ENCODE results near the gene ARHGAP23. TPM values are rescaled to one million over a fixed set of nuclear protein-coding genes. Genes with fewer than 3 reads are reported as not detected.

The ARHGAP23 gene
- total RNA-seq, 1 donor from 2014 or later: 157 TPM

- DNase-seq (ENCODE audit: low spot score): no peak
- Mint-ChIP-seq H3K36me3 (ENCODE audit: low read depth) (no peaks in the 10 kb centered on the region), H3K9me3 (ENCODE audit: low read depth) (no peaks in the 10 kb centered on the region), H3K4me3 (ENCODE audit: unreplicated experiment) (no peak overlapping the region), H3K27ac (ENCODE audit: unreplicated experiment) (no peak overlapping the region), H3K27me3 (ENCODE audit: low read depth) (peaks cover 44% of the 10 kb centered on the region), H3K4me1 (ENCODE audit: low read depth) (no peaks in the 10 kb centered on the region)
- no peak for TF ChIP-seq CTCF (IDR thresholded peaks at IDR 0.05)
Observed at GRCh38 chr17:38532451-38532850, 104.2 kb downstream of the ARHGAP23 start.

GRCh38 chr17:38533241-38533640 is 105.0 kb downstream of the ARHGAP23 start:
- no peaks in the 10 kb centered on the region for H3K9me3 Mint-ChIP-seq (ENCODE audit: low read depth)
- no peak for DNase-seq (ENCODE audit: low spot score)
- no peak overlapping the region for H3K27ac Mint-ChIP-seq (ENCODE audit: unreplicated experiment)
- no peaks in the 10 kb centered on the region for H3K4me1 Mint-ChIP-seq (ENCODE audit: low read depth)
- TF ChIP-seq CTCF (IDR thresholded peaks at IDR 0.05): no peak
- H3K36me3 Mint-ChIP-seq (ENCODE audit: low read depth): no peaks in the 10 kb centered on the region
- H3K4me3 Mint-ChIP-seq (ENCODE audit: unreplicated experiment): no peak overlapping the region
- peaks cover 38% of the 10 kb centered on the region for H3K27me3 Mint-ChIP-seq (ENCODE audit: low read depth)

DNA sequence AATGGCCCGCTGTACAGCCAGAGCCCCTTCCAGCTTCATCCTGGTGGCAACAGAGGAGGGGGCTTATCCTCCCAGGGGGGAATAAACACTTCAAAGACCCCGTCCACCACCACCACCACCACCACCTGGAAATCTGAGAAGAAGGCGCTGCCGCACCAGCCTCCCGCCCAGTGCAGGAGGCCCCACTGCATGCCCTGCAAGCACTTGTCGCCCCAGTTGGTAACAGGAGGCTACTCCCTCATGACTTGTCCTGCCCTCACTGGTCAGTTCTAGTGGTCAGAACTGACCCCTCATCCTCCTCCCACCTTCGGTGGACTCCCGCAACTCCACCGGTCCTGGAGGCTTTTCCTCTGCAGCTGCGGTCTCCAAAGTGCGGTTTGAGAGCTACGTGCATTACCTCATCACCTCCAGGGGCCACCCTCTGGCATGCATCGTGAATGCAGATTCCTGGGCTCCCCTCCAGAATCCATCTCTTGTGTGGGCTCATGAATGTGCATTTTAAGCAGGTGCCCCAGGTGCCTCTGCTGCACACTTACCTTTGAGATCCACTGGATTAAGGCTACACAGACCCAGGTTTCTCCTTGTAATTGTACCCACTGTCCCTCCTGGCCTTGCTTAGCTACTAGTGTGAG is 105.7 kb downstream of the ARHGAP23 start:
- no peak overlapping the region for H3K27ac Mint-ChIP-seq (ENCODE audit: unreplicated experiment)
- TF ChIP-seq CTCF (IDR thresholded peaks at IDR 0.05): no peak
- H3K36me3 Mint-ChIP-seq (ENCODE audit: low read depth): peaks cover 1% of the 10 kb centered on the region
- H3K4me1 Mint-ChIP-seq (ENCODE audit: low read depth): no peaks in the 10 kb centered on the region
- H3K27me3 Mint-ChIP-seq (ENCODE audit: low read depth): peaks cover 33% of the 10 kb centered on the region
- DNase-seq (ENCODE audit: low spot score): no peak
- H3K9me3 Mint-ChIP-seq (ENCODE audit: low read depth): no peaks in the 10 kb centered on the region
- no peak overlapping the region for H3K4me3 Mint-ChIP-seq (ENCODE audit: unreplicated experiment)

GRCh38 chr17:38534498-38534885 is 106.2 kb downstream of the ARHGAP23 start:
- Mint-ChIP-seq H3K27ac (ENCODE audit: unreplicated experiment) (no peak overlapping the region), H3K4me1 (ENCODE audit: low read depth) (no peaks in the 10 kb centered on the region), H3K4me3 (ENCODE audit: unreplicated experiment) (no peak overlapping the region), H3K9me3 (ENCODE audit: low read depth) (no peaks in the 10 kb centered on the region), H3K36me3 (ENCODE audit: low read depth) (peaks cover 1% of the 10 kb centered on the region), H3K27me3 (ENCODE audit: low read depth) (peaks cover 30% of the 10 kb centered on the region)
- TF ChIP-seq CTCF (IDR thresholded peaks at IDR 0.05): no peak
- DNase-seq (ENCODE audit: low spot score): no peak

DNA sequence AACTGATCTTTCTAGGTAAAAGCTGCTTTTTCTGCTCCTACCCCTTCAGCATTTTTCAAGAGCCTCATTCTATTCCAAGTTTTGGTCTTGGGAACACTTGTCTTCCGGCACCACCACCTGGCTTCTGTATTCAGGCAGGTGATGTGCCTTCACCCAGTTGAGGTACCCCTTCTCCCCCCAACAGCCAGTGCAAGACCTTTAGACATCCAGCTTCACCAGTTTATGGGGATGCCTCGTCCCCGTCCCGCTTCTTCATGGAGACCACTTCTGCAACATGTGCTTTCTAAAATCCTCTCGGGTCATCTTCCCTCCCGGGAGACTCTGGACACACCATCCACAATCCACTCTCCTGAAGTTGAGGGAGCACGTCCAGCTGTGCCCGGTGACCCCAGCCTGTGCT is 107.6 kb downstream of the ARHGAP23 start:
- TF ChIP-seq CTCF (IDR thresholded peaks at IDR 0.05): no peak
- Mint-ChIP-seq H3K27ac (ENCODE audit: unreplicated experiment) (no peak overlapping the region), H3K4me3 (ENCODE audit: unreplicated experiment) (no peak overlapping the region), H3K36me3 (ENCODE audit: low read depth) (peaks cover 1% of the 10 kb centered on the region), H3K27me3 (ENCODE audit: low read depth) (peaks cover 26% of the 10 kb centered on the region), H3K9me3 (ENCODE audit: low read depth) (no peaks in the 10 kb centered on the region), H3K4me1 (ENCODE audit: low read depth) (no peaks in the 10 kb centered on the region)
- DNase-seq (ENCODE audit: low spot score): no peak

Data from chondrocyte (in vitro differentiated cells).